Stimulated activated naive B cell treated with anti-CD40 and anti-IgM and Interleukin-4, amounts not matched to agents 10 μg/mL and 1 μg/mL and 100 μg/mL, for 72 hours (primary cell): Measurements from ENCODE around the gene ADIPOR1.
A peak's percentile ranks its signal among the peaks of the same experiment; 100 is the strongest.
"Not testable (repeated sequence)": the region's sequence is repeated elsewhere in the genome, so short reads cannot be mapped to it uniquely, and the experiment has no call there.

Experiments used
- ATAC-seq, 2 donors: fragments of 150-1000 bp; cut with Tn5 transposase; replicated peaks; 2 replicates each; pipeline ENCODE4 v1.10.0; 2021; ENCODE audit warnings: moderate library complexity in 1 of 2
- DNase-seq: peaks from one replicate; pipeline ENCODE4 v3.0.0; 2021
- H3K27ac Mint-ChIP-seq: one replicate; pipeline ENCODE4 v1.8.0; 2022; ENCODE audit warnings: mild to moderate bottlenecking, mixed read lengths
- H3K27me3 Mint-ChIP-seq, 2 donors: one replicate each; pipeline ENCODE4 v1.8.0; 2022; ENCODE audit warnings: mixed read lengths in 2 of 2
- H3K36me3 Mint-ChIP-seq, 2 donors: one replicate each; pipeline ENCODE4 v1.8.0; 2022; ENCODE audit warnings: mixed read lengths in 2 of 2, mild to moderate bottlenecking in 1 of 2
- H3K4me1 Mint-ChIP-seq, 2 donors: one replicate each; pipeline ENCODE4 v1.8.0; 2022; ENCODE audit warnings: mixed read lengths in 2 of 2, mild to moderate bottlenecking in 1 of 2
- H3K4me3 Mint-ChIP-seq, 2 donors: one replicate each; pipeline ENCODE4 v1.8.0; 2022; ENCODE audit warnings: mild to moderate bottlenecking in 2 of 2, mixed read lengths in 2 of 2, moderate library complexity in 1 of 2
- H3K9me3 Mint-ChIP-seq, 2 donors: one replicate each; pipeline ENCODE4 v1.8.0; 2022; ENCODE audit warnings: mixed read lengths in 2 of 2, mild to moderate bottlenecking in 1 of 2

ADIPOR1 gene, protein sequence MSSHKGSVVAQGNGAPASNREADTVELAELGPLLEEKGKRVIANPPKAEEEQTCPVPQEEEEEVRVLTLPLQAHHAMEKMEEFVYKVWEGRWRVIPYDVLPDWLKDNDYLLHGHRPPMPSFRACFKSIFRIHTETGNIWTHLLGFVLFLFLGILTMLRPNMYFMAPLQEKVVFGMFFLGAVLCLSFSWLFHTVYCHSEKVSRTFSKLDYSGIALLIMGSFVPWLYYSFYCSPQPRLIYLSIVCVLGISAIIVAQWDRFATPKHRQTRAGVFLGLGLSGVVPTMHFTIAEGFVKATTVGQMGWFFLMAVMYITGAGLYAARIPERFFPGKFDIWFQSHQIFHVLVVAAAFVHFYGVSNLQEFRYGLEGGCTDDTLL

GRCh38 chr1:202957733-202958543 is at the start of gene ADIPOR1:
Gene ADIPOR1 (minus strand): TSS chr1:202958312. CDS start chr1:202951070, 7,242 bp downstream.
- H3K27me3 Mint-ChIP-seq, result no peaks in the 10 kb centered on the region
- peak within 1 kb of the TSS; percentile 95 for H3K27ac Mint-ChIP-seq
- peaks cover 12 to 31% of the 10 kb centered on the region in 2 donors for H3K36me3 Mint-ChIP-seq
- H3K4me3 Mint-ChIP-seq, result peak within 1 kb of the TSS; percentile 82 to 96
- DNase-seq (peak; percentile 83), ATAC-seq (peak; percentile 99)
- H3K9me3 Mint-ChIP-seq, result no peaks in the 10 kb centered on the region
- H3K4me1 Mint-ChIP-seq, result peaks cover 18 to 39% of the 10 kb centered on the region in 2 donors

DNA sequence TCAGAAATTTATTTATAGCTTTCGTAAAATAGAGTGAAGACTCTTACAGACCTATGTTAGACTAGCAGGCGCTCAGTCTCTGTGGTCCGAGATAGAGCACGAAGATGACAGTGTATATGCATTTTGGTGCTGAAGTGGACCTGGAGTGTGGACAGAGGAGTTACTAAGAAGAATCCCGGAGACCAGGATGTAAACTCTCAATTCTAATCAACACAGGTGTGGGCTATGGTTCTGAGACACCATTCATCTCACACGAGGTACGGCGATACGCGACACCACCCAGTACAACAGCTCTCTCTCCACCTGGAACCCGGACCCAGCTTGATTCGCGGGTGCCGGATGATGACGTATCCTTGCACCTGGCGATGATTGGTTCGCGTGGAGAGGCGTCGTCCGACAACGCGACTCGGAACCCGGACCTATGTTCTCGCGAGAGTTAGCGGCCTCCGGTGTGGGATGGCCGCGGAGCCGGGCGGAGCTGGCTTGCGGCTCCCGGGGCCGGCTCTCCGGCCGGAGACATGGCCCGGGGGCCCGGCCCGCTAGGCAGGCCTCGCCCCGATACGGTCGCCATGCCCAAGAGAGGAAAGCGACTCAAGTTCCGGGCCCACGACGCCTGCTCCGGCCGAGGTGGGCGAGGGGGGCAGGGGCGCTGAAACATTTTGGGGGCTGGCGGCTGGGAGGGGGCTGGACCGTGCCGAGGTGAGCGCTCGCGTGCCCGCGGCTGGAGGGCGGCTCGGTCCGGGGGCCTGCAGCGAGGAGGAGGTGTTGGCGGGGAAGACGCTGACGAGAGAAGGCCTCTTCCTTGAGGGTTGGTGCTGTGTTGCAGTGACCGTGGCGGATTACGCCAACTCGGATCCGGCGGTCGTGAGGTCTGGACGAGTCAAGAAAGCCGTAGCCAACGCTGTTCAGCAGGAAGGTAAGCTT is 49.1 kb upstream of the ADIPOR1 start, which contains the start of gene TMEM183A:
Gene TMEM183A, plus strand, starts transcription at position 427 of the 924 bp plus-strand sequence. Its CDS starts 92 bp downstream, at position 519.
- peak; percentile 91 to 92 for ATAC-seq
- Mint-ChIP-seq H3K4me1 (peaks cover 19 to 36% of the 10 kb centered on the region in 2 donors), H3K36me3 (peaks cover 16 to 27% of the 10 kb centered on the region in 2 donors), H3K27ac (peak within 1 kb of the TSS; percentile 97), H3K9me3 (peaks cover 0 to 5% of the 10 kb centered on the region in 2 donors), H3K27me3 (no peaks in the 10 kb centered on the region), H3K4me3 (peak within 1 kb of the TSS; percentile 83 to 88)
- peak; percentile 95 for DNase-seq

GRCh38 chr1:203005395-203006142 is 47.5 kb upstream of the ADIPOR1 start:
- not testable (repeated sequence) for H3K27me3 Mint-ChIP-seq

DNA sequence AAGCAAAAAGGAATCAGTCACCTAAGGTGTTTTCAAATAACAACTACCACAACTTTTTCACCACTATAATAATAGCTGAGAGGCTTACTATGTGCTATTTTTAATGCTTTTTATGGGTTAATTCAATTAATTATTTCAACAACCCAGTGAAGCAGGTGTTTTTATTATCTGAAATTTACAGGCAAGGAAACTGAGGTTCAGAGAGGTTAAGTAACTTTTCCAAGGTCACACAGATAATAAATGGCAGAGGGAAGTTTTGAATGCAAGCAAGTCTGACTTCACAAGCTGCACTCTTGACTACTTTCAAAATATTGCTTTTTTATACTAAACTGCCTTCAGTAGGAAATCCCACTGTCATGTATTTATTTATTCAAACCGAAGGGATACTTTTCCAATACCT is 44.8 kb upstream of the ADIPOR1 start:
- no peak for ATAC-seq
- H3K27ac Mint-ChIP-seq, result no peak overlapping the region
- peaks cover 0 to 5% of the 10 kb centered on the region in 2 donors for H3K9me3 Mint-ChIP-seq
- peaks cover 15 to 36% of the 10 kb centered on the region in 2 donors for H3K4me1 Mint-ChIP-seq
- H3K27me3 Mint-ChIP-seq, result no peaks in the 10 kb centered on the region
- no peak overlapping the region for H3K4me3 Mint-ChIP-seq
- DNase-seq, result no peak
- peaks cover 0 to 10% of the 10 kb centered on the region in 2 donors for H3K36me3 Mint-ChIP-seq

More at GRCh38 chr1:203005395-203006142, 47.5 kb upstream of the ADIPOR1 start:
- Mint-ChIP-seq H3K4me1 (peaks cover 15 to 32% of the 10 kb centered on the region in 2 donors), H3K36me3 (peaks cover 10 to 18% of the 10 kb centered on the region in 2 donors), H3K4me3 (peak overlapping the region; percentile 83 to 88), H3K27ac (peak overlapping the region; percentile 97)
- H3K9me3 Mint-ChIP-seq, DNase-seq, ATAC-seq: not testable (repeated sequence)

DNA sequence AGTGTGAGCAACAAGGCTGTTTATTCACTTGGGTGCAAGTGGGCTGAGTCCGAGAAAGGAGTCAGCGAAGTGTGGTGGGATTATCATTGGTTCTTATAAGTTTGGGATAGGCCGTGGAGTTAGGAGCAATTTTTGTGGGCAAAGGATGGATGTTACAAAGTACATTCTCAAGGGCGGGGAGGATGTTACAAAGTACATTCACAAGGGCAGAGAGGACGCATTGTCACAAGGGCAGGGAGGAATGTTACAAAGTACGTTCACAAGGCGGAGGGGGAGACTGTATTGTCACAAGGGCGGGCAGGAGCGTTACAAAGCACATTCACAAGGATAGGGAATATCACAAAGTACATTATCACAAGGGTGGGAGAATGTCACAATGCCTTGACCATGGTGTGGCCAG is 43.9 kb upstream of the ADIPOR1 start:
- DNase-seq, result no peak
- peaks cover 0 to 5% of the 10 kb centered on the region in 2 donors for H3K9me3 Mint-ChIP-seq

DNA sequence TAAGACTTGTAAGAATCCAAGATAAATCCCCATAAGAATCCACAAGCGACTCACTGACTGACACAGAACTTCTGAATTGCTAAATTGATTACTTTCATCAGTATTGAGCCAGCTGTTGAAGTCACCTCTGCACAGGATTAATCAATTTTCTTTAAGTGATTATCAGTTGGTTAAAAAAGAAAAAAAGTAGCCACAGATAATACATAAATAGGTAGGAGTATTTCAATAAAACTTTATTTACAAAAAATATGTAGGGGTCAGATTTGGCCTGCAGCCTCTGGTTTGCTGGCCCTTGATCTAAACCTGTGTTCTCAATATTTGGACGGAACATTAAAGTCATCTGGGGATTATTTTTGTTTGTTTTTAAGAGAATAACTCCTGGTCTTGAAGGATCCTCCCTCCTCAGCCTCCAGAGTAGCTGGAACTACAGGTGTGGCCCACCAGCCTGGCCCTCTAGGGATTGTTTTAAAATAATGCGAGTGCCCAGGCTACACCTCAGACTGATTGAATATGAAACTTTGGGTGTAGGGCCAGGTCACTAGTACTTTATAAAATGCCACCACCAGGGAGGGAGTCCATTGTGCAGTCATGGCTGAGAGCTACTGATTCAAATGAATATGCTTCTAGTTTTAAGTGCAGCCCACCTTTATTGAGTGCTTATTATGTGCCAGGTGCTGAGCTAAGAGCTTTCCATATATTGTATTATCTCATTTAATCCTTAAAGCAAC is 42.3 kb upstream of the ADIPOR1 start:
- Mint-ChIP-seq H3K9me3 (no peaks in the 10 kb centered on the region), H3K36me3 (no peaks in the 10 kb centered on the region), H3K27me3 (no peaks in the 10 kb centered on the region), H3K4me1 (peaks cover 9 to 19% of the 10 kb centered on the region in 2 donors), H3K4me3 (peak overlapping the region in 1 of 2 donors; percentile 80), H3K27ac (no peak overlapping the region)
- no peak for DNase-seq
- peak; percentile 53 to 64 for ATAC-seq

More for the DNA sequence above, 43.9 kb upstream of the ADIPOR1 start:
- no peak for ATAC-seq
- Mint-ChIP-seq H3K4me3 (no peak overlapping the region), H3K27me3 (no peaks in the 10 kb centered on the region), H3K27ac (no peak overlapping the region), H3K36me3 (peaks cover 0 to 7% of the 10 kb centered on the region in 2 donors), H3K4me1 (peaks cover 15 to 32% of the 10 kb centered on the region in 2 donors)

DNA sequence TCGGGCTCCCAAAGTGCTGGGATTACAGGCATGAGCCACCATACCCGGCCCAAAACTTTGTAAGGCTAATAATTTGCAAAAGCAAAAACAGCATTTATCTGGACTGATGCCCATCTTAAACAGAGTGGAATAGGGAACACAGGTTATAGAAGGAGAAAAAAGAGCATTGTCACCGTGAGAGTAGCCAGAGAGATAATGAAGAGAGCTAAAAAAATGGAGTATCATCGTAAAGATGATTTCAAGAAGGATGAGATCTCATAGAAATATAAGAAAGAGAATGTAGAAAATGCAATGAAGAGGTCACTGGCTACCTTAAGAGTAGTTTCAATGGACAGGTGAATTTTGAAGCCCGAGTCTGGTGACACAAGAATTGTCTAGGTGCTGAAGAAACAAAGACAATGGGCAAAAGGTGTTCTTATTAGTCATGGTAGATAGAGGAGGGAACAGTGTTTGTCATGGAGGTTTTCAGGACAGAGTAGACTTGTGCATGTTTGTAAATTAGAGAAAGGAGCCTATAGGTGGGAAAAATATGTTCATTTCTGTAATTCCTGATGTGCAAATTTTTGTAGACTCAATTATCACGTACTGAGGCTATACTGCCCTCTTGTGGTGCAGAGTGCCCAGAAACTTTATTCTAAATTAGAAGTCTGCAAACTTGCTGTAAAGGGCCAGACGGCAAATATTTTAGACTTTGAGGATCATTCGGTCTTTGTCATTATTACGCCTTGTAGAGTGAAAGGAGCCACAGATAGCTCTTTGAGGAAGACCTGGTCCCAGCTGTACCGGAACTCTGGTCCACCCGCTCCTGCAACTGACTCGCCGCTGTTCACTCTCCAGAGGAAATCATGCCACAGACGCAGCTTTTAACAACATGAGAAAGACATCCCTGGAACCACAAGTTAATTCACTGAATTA is 41.0 kb upstream of the ADIPOR1 start:
- Mint-ChIP-seq H3K4me1 (peaks cover 9 to 17% of the 10 kb centered on the region in 2 donors), H3K36me3 (no peaks in the 10 kb centered on the region), H3K27me3 (no peaks in the 10 kb centered on the region), H3K27ac (peak overlapping the region; percentile 2), H3K9me3 (no peaks in the 10 kb centered on the region), H3K4me3 (peak overlapping the region; percentile 63 to 80)
- DNase-seq (peak; percentile 37), ATAC-seq (peak; percentile 74 to 82)

DNA sequence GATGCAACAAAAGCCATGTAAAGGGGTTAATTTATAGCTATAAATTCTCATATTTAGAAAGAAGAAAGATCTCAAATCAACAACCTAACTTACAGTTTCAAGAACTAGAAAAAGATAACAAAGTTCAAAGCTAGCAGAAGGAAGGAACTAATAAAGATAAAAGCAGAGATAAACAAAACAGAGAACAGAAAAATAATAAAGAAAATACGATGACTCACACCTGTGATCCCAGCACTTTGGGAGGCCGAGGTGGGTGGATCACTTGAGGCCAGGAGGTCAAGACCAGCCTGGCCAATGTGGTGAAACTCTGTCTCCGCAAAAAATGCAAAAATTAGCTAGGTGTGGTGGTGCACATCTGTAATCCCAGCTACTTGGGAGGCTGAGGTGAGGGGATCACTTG is 36.6 kb upstream of the ADIPOR1 start:
- ATAC-seq (no peak), DNase-seq (no peak)
- Mint-ChIP-seq H3K36me3 (peaks cover 1 to 3% of the 10 kb centered on the region in 2 donors), H3K9me3 (peaks cover under 1 to 5% of the 10 kb centered on the region in 2 donors), H3K27me3 (no peaks in the 10 kb centered on the region), H3K4me3 (no peak overlapping the region), H3K27ac (no peak overlapping the region), H3K4me1 (peaks cover 21 to 38% of the 10 kb centered on the region in 2 donors)

- H3K36me3 Mint-ChIP-seq, result peaks cover 2 to 3% of the 10 kb centered on the region in 2 donors
- DNase-seq (no peak), ATAC-seq (peak; percentile 83 to 85)
- peak overlapping the region in 1 of 2 donors; percentile 33 for H3K4me3 Mint-ChIP-seq
- no peaks in the 10 kb centered on the region for H3K27me3 Mint-ChIP-seq
- H3K4me1 Mint-ChIP-seq, result peaks cover 19 to 50% of the 10 kb centered on the region in 2 donors
- H3K9me3 Mint-ChIP-seq, result peaks cover 2 to 5% of the 10 kb centered on the region in 2 donors
- H3K27ac Mint-ChIP-seq, result peak overlapping the region; percentile 14
These were observed 33.0 kb upstream of the ADIPOR1 start for GRCh38 chr1:202991112-202991511.

- H3K27me3 Mint-ChIP-seq, result no peaks in the 10 kb centered on the region
- H3K4me3 Mint-ChIP-seq, result peak overlapping the region; percentile 61 to 65
- peak; percentile 61 to 74 for ATAC-seq
- H3K27ac Mint-ChIP-seq, result peak overlapping the region; percentile 65
- peaks cover 2 to 3% of the 10 kb centered on the region in 2 donors for H3K36me3 Mint-ChIP-seq
- peaks cover 2 to 5% of the 10 kb centered on the region in 2 donors for H3K9me3 Mint-ChIP-seq
- DNase-seq, result no peak
- peaks cover 19 to 50% of the 10 kb centered on the region in 2 donors for H3K4me1 Mint-ChIP-seq
These were observed 31.8 kb upstream of the ADIPOR1 start for GRCh38 chr1:202989879-202990278.

DNA sequence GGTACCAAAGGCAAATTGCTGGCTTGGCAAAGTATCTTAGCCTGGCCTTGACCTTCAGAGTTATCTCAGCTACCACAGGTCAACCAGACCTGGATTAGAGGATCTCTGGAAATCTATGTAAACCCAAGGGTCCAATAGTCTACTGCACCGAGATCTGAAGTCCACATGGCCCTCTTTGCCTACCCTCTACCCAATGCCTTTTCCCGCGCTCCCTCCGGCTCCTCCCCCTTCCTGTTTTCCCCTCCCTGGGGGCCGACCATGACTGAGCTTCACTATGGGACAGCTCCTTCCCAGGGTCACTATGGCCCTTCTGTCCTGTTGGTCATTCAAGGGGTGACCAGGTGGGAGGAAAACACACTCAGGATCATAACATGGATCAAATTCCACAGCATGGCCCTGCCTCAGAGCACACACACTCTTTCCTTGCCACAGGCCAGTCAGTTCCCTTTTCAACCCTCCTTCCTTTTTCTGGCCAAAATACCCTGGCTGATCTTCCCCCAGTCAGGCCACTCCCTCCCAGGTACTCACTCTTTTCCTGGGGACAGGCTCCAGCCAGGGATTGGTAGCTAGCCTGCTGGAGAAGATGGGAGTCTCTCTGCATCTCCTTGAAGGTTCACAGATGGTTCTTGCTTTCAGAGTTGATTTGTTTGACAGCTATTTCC is 29.9 kb upstream of the ADIPOR1 start:
- H3K27ac Mint-ChIP-seq, result peak overlapping the region; percentile 62
- no peak overlapping the region for H3K4me3 Mint-ChIP-seq
- ATAC-seq (no peak), DNase-seq (no peak)
- peaks cover 2 to 5% of the 10 kb centered on the region in 2 donors for H3K9me3 Mint-ChIP-seq
- peaks cover 2 to 3% of the 10 kb centered on the region in 2 donors for H3K36me3 Mint-ChIP-seq
- H3K4me1 Mint-ChIP-seq, result peaks cover 19 to 50% of the 10 kb centered on the region in 2 donors
- H3K27me3 Mint-ChIP-seq, result no peaks in the 10 kb centered on the region
